Measurements from ENCODE around the gene INIP.

INIP gene

GRCh38 chr9:112717661-112718331 lies at the start of gene INIP:
TSS of gene INIP (minus strand) at chr9:112718117. CDS start at chr9:112716485, 1,632 bp downstream.
- peak; percentile 49 to 96 (median 94) for DNase-seq

GRCh38 chr9:112765281-112765680 lies 47.4 kb upstream of the INIP start:
- DNase-seq = peak in 1 of 14 donors; percentile 70

GRCh38 chr9:112764837-112765236 lies 46.9 kb upstream of the INIP start:
- DNase-seq = no peak

GRCh38 chr9:112764344-112764743 lies 46.4 kb upstream of the INIP start:
- no peak for DNase-seq

- peak in 1 of 14 donors; percentile 22 for DNase-seq
Observed at GRCh38 chr9:112762726-112763518, 45.0 kb upstream of the INIP start.

- DNase-seq = peak in 1 of 14 donors; percentile 22
Observed at GRCh38 chr9:112761912-112762655, 44.2 kb upstream of the INIP start.

GRCh38 chr9:112760821-112761220 lies 42.9 kb upstream of the INIP start:
- no peak for DNase-seq

- no peak for DNase-seq
Observed at GRCh38 chr9:112757940-112758339, 40.0 kb upstream of the INIP start.

- DNase-seq = peak in 1 of 14 donors; percentile 22
Observed at GRCh38 chr9:112757282-112757883, 39.5 kb upstream of the INIP start.

GRCh38 chr9:112755675-112756074 lies 37.8 kb upstream of the INIP start:
- peak in 1 of 14 donors; percentile 92 for DNase-seq

GRCh38 chr9:112755016-112755427 lies 37.1 kb upstream of the INIP start:
- DNase-seq = peak in 2 of 14 donors; percentile 14 to 29

- DNase-seq = no peak
Observed at GRCh38 chr9:112754578-112754977, 36.7 kb upstream of the INIP start.

GRCh38 chr9:112753725-112754124 lies 35.8 kb upstream of the INIP start:
- no peak for DNase-seq

- DNase-seq = no peak
Observed at GRCh38 chr9:112752334-112753125, 34.6 kb upstream of the INIP start.

GRCh38 chr9:112751056-112751795 lies 33.3 kb upstream of the INIP start:
- DNase-seq = peak in 11 of 14 donors; percentile 37 to 71 (median 62)

- peak in 1 of 14 donors; percentile 58 for DNase-seq
Observed at GRCh38 chr9:112750764-112751055, 32.8 kb upstream of the INIP start.

- peak in 13 of 14 donors; percentile 68 to 93 (median 85) for DNase-seq
Observed at GRCh38 chr9:112750016-112750763, 32.3 kb upstream of the INIP start, which contains the start of gene SNX30. TSS of gene SNX30 (plus strand) at chr9:112750760. CDS start at chr9:112751002, 242 bp downstream.

GRCh38 chr9:112747094-112747493 lies 29.2 kb upstream of the INIP start:
- peak in 12 of 14 donors; percentile 33 to 89 (median 74) for DNase-seq

- DNase-seq = no peak
Observed at GRCh38 chr9:112744177-112744576, 26.3 kb upstream of the INIP start.

- DNase-seq = no peak
Observed at GRCh38 chr9:112743216-112743836, 25.4 kb upstream of the INIP start.
